ENCODE data around the gene TPO. TPM values are rescaled to one million over a fixed set of nuclear protein-coding genes. Genes with fewer than 3 reads are reported as not detected.

TPO gene
- total and polyA plus RNA-seq, 4 donors, result not detected

DNA sequence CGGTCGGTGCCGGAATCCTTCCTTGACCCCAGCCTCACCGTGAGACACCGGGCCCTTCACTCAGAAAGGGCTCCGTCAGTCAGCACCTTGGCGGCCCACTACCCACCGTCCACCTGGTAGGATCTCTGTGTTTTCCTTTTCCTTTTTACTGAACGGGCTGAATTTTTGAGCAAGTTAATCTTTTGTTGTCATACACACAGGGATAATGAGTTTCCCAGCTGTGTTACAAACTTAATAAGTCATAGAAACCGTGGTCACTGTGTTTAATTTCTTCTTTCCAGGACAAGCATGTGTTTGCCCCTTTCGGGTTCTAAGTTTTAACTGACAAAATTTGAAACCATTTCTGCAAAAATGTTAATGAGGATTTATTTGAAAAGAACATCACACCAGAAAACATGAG lies 39.0 kb upstream of the TPO start:
- TF ChIP-seq, protein P1, sequence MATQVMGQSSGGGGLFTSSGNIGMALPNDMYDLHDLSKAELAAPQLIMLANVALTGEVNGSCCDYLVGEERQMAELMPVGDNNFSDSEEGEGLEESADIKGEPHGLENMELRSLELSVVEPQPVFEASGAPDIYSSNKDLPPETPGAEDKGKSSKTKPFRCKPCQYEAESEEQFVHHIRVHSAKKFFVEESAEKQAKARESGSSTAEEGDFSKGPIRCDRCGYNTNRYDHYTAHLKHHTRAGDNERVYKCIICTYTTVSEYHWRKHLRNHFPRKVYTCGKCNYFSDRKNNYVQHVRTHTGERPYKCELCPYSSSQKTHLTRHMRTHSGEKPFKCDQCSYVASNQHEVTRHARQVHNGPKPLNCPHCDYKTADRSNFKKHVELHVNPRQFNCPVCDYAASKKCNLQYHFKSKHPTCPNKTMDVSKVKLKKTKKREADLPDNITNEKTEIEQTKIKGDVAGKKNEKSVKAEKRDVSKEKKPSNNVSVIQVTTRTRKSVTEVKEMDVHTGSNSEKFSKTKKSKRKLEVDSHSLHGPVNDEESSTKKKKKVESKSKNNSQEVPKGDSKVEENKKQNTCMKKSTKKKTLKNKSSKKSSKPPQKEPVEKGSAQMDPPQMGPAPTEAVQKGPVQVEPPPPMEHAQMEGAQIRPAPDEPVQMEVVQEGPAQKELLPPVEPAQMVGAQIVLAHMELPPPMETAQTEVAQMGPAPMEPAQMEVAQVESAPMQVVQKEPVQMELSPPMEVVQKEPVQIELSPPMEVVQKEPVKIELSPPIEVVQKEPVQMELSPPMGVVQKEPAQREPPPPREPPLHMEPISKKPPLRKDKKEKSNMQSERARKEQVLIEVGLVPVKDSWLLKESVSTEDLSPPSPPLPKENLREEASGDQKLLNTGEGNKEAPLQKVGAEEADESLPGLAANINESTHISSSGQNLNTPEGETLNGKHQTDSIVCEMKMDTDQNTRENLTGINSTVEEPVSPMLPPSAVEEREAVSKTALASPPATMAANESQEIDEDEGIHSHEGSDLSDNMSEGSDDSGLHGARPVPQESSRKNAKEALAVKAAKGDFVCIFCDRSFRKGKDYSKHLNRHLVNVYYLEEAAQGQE (IDR thresholded peaks at IDR 0.05), result no peak
- TF ChIP-seq, protein P2, sequence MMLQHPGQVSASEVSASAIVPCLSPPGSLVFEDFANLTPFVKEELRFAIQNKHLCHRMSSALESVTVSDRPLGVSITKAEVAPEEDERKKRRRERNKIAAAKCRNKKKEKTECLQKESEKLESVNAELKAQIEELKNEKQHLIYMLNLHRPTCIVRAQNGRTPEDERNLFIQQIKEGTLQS (IDR thresholded peaks at IDR 0.05), result no peak
- TF ChIP-seq JUND (IDR thresholded peaks at IDR 0.05), result no peak
- no peak for TF ChIP-seq TAF1 (conservative IDR thresholded peaks at IDR 0.05)
- TF ChIP-seq, protein P3, sequence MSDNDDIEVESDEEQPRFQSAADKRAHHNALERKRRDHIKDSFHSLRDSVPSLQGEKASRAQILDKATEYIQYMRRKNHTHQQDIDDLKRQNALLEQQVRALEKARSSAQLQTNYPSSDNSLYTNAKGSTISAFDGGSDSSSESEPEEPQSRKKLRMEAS (IDR thresholded peaks at IDR 0.05), result no peak
- TF ChIP-seq YY1 (IDR thresholded peaks at IDR 0.05), result no peak
- no peak for TF ChIP-seq GABPA (IDR thresholded peaks at IDR 0.05 in 1 of 2, conservative IDR thresholded peaks at IDR 0.05 in 1 of 2)
- TF ChIP-seq ZBTB33 (IDR thresholded peaks at IDR 0.05), result no peak
- no peak for TF ChIP-seq HNF4A (conservative IDR thresholded peaks at IDR 0.05)
- no peak for TF ChIP-seq FOXA1 (IDR thresholded peaks at IDR 0.05)
- TF ChIP-seq NR2F2 (IDR thresholded peaks at IDR 0.05), result no peak
- TF ChIP-seq FOXA2 (IDR thresholded peaks at IDR 0.05), result no peak
- TF ChIP-seq RXRA (IDR thresholded peaks at IDR 0.05), result no peak
- no peak for TF ChIP-seq CTCF (IDR thresholded peaks at IDR 0.05; ENCODE audit: low read depth, low read length, missing input control)
- no peak for TF ChIP-seq EGR1 (IDR thresholded peaks at IDR 0.05; ENCODE audit: low read depth in 2 of 2)
- Histone ChIP-seq H3K9ac (ENCODE audit: low read depth in 1 of 2, low read length in 2 of 2) (no peak overlapping the region), H3K4me3 (ENCODE audit: low read depth in 1 of 3, low read length in 3 of 3) (no peak overlapping the region), H3K27me3 (ENCODE audit: control insufficient read depth in 4 of 4, insufficient read depth in 4 of 4, low read length in 3 of 4) (no peaks in the 10 kb centered on the region), H3K36me3 (ENCODE audit: control insufficient read depth in 4 of 4, insufficient read depth in 3 of 4, low read depth in 1 of 4, low read length in 3 of 4) (no peaks in the 10 kb centered on the region), H3K4me1 (ENCODE audit: control insufficient read depth in 4 of 4, insufficient read depth in 4 of 4, low read length in 3 of 4) (no peaks in the 10 kb centered on the region), H3K9me3 (ENCODE audit: control insufficient read depth in 4 of 4, low read length in 3 of 4) (no peaks in the 10 kb centered on the region), H3K27ac (ENCODE audit: low read depth in 1 of 2, low read length in 2 of 2) (no peak overlapping the region)
- WGBS, result 76% methylated on average over 11 of the region's 11 CpGs
- no peak for DNase-seq (ENCODE audit: low spot score)

DNA sequence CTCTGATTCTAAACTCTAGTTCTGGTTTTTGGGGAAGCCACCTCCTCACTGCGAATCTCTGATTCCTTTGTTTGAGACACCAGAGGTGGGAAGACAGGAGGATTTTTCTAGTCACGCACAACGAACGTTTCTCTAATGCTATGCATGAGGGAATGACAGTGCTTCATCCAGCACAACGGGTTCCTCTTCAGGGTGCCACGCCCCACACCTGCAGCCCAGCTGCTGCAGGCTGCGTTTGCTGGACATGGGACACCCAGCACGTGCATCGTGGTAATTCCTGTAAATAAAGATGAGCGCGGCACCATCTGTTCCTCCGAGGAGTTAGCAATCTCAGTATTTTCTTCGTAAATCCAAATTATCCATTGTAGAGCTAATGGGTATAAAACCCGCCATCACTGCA lies 37.5 kb upstream of the TPO start:
- Histone ChIP-seq H3K36me3 (ENCODE audit: control insufficient read depth in 4 of 4, insufficient read depth in 3 of 4, low read depth in 1 of 4, low read length in 3 of 4) (no peaks in the 10 kb centered on the region), H3K4me3 (ENCODE audit: low read depth in 1 of 3, low read length in 3 of 3) (no peak overlapping the region), H3K27me3 (ENCODE audit: control insufficient read depth in 4 of 4, insufficient read depth in 4 of 4, low read length in 3 of 4) (no peaks in the 10 kb centered on the region), H3K9ac (ENCODE audit: low read depth in 1 of 2, low read length in 2 of 2) (no peak overlapping the region), H3K27ac (ENCODE audit: low read depth in 1 of 2, low read length in 2 of 2) (no peak overlapping the region), H3K4me1 (ENCODE audit: control insufficient read depth in 4 of 4, insufficient read depth in 4 of 4, low read length in 3 of 4) (no peaks in the 10 kb centered on the region), H3K9me3 (ENCODE audit: control insufficient read depth in 4 of 4, low read length in 3 of 4) (no peaks in the 10 kb centered on the region)
- WGBS, result 78% methylated on average over 14 of the region's 14 CpGs
- no peak for DNase-seq (ENCODE audit: low spot score)
- TF ChIP-seq YY1 (IDR thresholded peaks at IDR 0.05) (no peak), CTCF (IDR thresholded peaks at IDR 0.05; ENCODE audit: low read depth, low read length, missing input control) (no peak), HNF4A (conservative IDR thresholded peaks at IDR 0.05) (no peak), FOXA1 (IDR thresholded peaks at IDR 0.05) (no peak), NR2F2 (IDR thresholded peaks at IDR 0.05) (no peak), GABPA (IDR thresholded peaks at IDR 0.05 in 1 of 2, conservative IDR thresholded peaks at IDR 0.05 in 1 of 2) (no peak), ZBTB33 (IDR thresholded peaks at IDR 0.05) (no peak)
- TF ChIP-seq, protein P2 (IDR thresholded peaks at IDR 0.05), result no peak

All from liver (tissue), 9 donors.